SK-N-SH treated with all-trans-retinoic acid at 6 μM for 48 hours (cell line): ENCODE data around the gene NTSR1.
A peak's percentile ranks its signal among the peaks of the same experiment; 100 is the strongest.

Experiments
- ATAC-seq: fragments of 200-7000 bp; cut with Tn5 transposase; 3 replicates; pipeline ENCODE4 v1.9.1; 2020; ENCODE audit warnings: mild to moderate bottlenecking, moderate library complexity
- BACH2 ChIP-seq: fragments of 250-450 bp; sonication (Bioruptor Pico); IDR thresholded peaks from 2 replicates; pipeline ENCODE4 v1.9.0; 2021; ENCODE audit warnings: mild to moderate bottlenecking, borderline replicate concordance
- CSDC2 ChIP-seq: fragments of 250-450 bp; sonication (Bioruptor Pico); IDR thresholded peaks from 2 replicates; pipeline ENCODE4 v1.5.0; 2020; ENCODE audit warnings: mild to moderate bottlenecking, moderate library complexity
- ESRRG ChIP-seq: fragments of 250-450 bp; sonication (Bioruptor Pico); IDR thresholded peaks from 2 replicates; pipeline ENCODE4 v1.6.1; 2021; ENCODE audit warnings: mild to moderate bottlenecking
- GLIS3 ChIP-seq: fragments of 250-450 bp; sonication (Bioruptor Pico); IDR thresholded peaks from 2 replicates; pipeline ENCODE4 v1.5.0; 2020; ENCODE audit warnings: mild to moderate bottlenecking, moderate library complexity
- ISL1 ChIP-seq: fragments of 250-450 bp; sonication (Bioruptor Pico); IDR thresholded peaks from 2 replicates; pipeline ENCODE4 v2.1.2; 2022; ENCODE audit warnings: mild to moderate bottlenecking, moderate library complexity
- OSR1 ChIP-seq: fragments of 250-450 bp; sonication (Bioruptor Pico); IDR thresholded peaks from 2 replicates; pipeline ENCODE4 v1.8.0; 2022; ENCODE audit warnings: moderate library complexity, mild to moderate bottlenecking, inconsistent platforms
- PPARA ChIP-seq: fragments of 250-450 bp; sonication (Bioruptor Pico); IDR thresholded peaks from 2 replicates; pipeline ENCODE4 v1.5.0; 2020; ENCODE audit warnings: mild to moderate bottlenecking, borderline replicate concordance
- RARB ChIP-seq: fragments of 250-450 bp; sonication (Bioruptor Pico); IDR thresholded peaks from 2 replicates; pipeline ENCODE4 v1.8.0; 2021; ENCODE audit warnings: mild to moderate bottlenecking, moderate library complexity
- SNAI2 ChIP-seq: fragments of 250-450 bp; sonication (Bioruptor Pico); IDR thresholded peaks from 2 replicates; pipeline ENCODE4 v1.5.0; 2020; ENCODE audit warnings: mild to moderate bottlenecking, moderate library complexity
- TCF4 ChIP-seq: fragments of 250-450 bp; sonication (Bioruptor Pico); IDR thresholded peaks from 2 replicates; pipeline ENCODE4 v1.8.0; 2021; ENCODE audit warnings: mild to moderate bottlenecking, moderate library complexity, borderline replicate concordance
- TOX ChIP-seq: fragments of 250-450 bp; sonication (Bioruptor Pico); IDR thresholded peaks from 2 replicates; pipeline ENCODE4 v1.8.0; 2021; ENCODE audit warnings: mild to moderate bottlenecking, moderate library complexity, borderline replicate concordance
- ZC3H10 ChIP-seq: fragments of 250-450 bp; sonication (Bioruptor Pico); IDR thresholded peaks from 2 replicates; pipeline ENCODE4 v1.5.1; 2021; ENCODE audit warnings: mild to moderate bottlenecking, moderate library complexity
- ZFP3 ChIP-seq: fragments of 250-450 bp; sonication (Bioruptor Pico); IDR thresholded peaks from 2 replicates; pipeline ENCODE4 v1.5.0; 2020; ENCODE audit warnings: mild to moderate bottlenecking, moderate library complexity
- ZFP30 ChIP-seq: fragments of 450-650 bp; formaldehyde crosslinking; IDR thresholded peaks from 2 replicates; pipeline ENCODE4 v1.5.0; 2022; ENCODE audit warnings: mild to moderate bottlenecking, moderate library complexity
- ZNF565 ChIP-seq: fragments of 450-650 bp; formaldehyde crosslinking; conservative IDR thresholded peaks from 2 replicates; pipeline ENCODE4 v1.5.0; 2020; ENCODE audit warnings: low read depth, mild to moderate bottlenecking, moderate library complexity
- ZNF70 ChIP-seq: fragments of 450-650 bp; formaldehyde crosslinking; IDR thresholded peaks from 2 replicates; pipeline ENCODE4 v1.5.0; 2020; ENCODE audit warnings: mild to moderate bottlenecking, moderate library complexity
- ZNF8 ChIP-seq: fragments of 450-650 bp; formaldehyde crosslinking; IDR thresholded peaks from 2 replicates; pipeline ENCODE4 v1.5.0; 2020; ENCODE audit warnings: mild to moderate bottlenecking, moderate library complexity
- TF ChIP-seq, protein P1 (sequence below): fragments of 250-450 bp; sonication (Bioruptor Pico); IDR thresholded peaks from 2 replicates; pipeline ENCODE4 v1.5.1; 2021; ENCODE audit warnings: mild to moderate bottlenecking, moderate library complexity
- TF ChIP-seq, protein P2 (sequence below): fragments of 250-450 bp; sonication (Bioruptor Pico); IDR thresholded peaks from 2 replicates; pipeline ENCODE4 v1.5.0; 2020; ENCODE audit warnings: mild to moderate bottlenecking, moderate library complexity
- TF ChIP-seq, protein P3 (sequence below): fragments of 250-450 bp; sonication (Bioruptor Pico); IDR thresholded peaks from 2 replicates; pipeline ENCODE4 v1.5.1; 2020; ENCODE audit warnings: low read depth, mild to moderate bottlenecking, moderate library complexity

NTSR1 gene

DNA sequence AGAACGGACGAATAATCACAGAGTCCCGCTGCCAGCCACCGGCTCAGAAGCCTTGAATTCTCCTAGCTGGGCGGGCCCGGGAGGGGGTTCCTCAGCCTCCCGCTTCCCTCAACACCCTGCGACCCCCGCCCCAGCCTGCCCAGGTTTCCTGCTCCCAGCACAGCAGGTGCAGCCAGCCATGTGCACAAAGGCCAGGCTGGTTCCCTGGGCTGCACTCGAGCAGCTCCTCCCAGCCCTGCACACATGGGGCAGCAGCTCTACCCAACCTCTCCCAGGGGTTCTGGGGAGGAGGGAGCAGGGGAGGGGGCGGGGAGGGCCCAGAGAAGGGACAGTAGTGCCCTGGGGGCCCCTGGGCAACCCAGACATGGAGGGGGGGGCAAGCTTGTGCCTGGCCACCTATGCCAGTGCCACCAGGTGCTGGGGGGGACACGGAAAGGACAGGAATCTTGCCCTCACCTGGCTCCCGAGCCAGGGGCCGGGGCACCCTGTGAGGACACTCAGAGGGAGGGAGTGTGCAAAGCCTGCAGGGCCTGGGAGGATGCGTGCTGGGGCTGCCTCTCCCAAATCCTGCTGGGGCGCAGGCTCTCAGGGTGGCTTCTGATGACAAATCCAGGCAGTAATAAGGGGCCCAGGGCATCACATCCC, 1.2 kb upstream of the NTSR1 start:
- ATAC-seq = no peak
- TF ChIP-seq, protein P1, sequence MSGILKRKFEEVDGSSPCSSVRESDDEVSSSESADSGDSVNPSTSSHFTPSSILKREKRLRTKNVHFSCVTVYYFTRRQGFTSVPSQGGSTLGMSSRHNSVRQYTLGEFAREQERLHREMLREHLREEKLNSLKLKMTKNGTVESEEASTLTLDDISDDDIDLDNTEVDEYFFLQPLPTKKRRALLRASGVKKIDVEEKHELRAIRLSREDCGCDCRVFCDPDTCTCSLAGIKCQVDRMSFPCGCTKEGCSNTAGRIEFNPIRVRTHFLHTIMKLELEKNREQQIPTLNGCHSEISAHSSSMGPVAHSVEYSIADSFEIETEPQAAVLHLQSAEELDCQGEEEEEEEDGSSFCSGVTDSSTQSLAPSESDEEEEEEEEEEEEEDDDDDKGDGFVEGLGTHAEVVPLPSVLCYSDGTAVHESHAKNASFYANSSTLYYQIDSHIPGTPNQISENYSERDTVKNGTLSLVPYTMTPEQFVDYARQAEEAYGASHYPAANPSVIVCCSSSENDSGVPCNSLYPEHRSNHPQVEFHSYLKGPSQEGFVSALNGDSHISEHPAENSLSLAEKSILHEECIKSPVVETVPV (CRISPR knock-in tag) = no peak
- TF ChIP-seq, protein P2, sequence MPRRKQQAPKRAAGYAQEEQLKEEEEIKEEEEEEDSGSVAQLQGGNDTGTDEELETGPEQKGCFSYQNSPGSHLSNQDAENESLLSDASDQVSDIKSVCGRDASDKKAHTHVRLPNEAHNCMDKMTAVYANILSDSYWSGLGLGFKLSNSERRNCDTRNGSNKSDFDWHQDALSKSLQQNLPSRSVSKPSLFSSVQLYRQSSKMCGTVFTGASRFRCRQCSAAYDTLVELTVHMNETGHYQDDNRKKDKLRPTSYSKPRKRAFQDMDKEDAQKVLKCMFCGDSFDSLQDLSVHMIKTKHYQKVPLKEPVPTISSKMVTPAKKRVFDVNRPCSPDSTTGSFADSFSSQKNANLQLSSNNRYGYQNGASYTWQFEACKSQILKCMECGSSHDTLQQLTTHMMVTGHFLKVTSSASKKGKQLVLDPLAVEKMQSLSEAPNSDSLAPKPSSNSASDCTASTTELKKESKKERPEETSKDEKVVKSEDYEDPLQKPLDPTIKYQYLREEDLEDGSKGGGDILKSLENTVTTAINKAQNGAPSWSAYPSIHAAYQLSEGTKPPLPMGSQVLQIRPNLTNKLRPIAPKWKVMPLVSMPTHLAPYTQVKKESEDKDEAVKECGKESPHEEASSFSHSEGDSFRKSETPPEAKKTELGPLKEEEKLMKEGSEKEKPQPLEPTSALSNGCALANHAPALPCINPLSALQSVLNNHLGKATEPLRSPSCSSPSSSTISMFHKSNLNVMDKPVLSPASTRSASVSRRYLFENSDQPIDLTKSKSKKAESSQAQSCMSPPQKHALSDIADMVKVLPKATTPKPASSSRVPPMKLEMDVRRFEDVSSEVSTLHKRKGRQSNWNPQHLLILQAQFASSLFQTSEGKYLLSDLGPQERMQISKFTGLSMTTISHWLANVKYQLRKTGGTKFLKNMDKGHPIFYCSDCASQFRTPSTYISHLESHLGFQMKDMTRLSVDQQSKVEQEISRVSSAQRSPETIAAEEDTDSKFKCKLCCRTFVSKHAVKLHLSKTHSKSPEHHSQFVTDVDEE = no peak
- TF ChIP-seq SNAI2 (CRISPR knock-in tag) (no peak), ZNF70 (no peak), PPARA (CRISPR knock-in tag) (no peak)
- TF ChIP-seq, all 23 proteins: peak for 0

DNA sequence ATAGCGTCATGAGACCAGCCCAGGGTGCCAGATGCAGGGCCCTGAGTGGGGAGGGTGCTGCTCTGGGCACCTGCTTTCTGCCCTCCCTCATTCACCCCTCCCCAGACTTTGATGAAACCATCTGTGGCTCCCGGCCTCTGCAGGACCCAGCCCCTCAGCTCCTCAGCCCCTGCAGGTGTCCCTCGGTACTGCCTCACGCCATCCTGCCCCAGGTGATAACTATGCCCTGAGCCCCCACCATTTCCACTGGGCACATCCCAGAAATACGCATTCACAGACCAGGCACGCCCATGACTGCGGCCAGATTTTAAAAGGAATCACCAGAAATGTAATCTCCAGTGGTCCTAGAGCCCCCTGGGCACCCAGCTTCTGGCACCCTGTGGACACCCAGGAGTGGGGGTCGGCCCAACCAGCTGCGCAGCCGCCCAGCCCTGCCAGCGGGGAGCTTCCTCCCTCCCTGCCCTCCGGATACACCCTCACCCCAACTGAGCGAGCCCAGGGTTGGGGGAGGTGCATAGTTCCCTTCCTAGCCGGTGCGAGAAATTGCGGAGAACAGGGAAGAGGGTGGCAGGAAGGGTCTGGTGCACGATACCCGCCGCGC, 615 bp upstream of the NTSR1 start:
- no peak for TF ChIP-seq CSDC2 (CRISPR knock-in tag)
- no peak for TF ChIP-seq ZFP3 (CRISPR knock-in tag)
- TF ChIP-seq, protein P2 = no peak
- TF ChIP-seq, protein P1 (CRISPR knock-in tag) = no peak
- no peak for TF ChIP-seq PPARA (CRISPR knock-in tag)
- no peak for TF ChIP-seq ZNF565 (CRISPR knock-in tag)
- no peak for TF ChIP-seq ZNF8 (CRISPR knock-in tag)
- no peak for TF ChIP-seq ZNF70
- TF ChIP-seq RARB = no peak
- TF ChIP-seq TOX (CRISPR knock-in tag) = no peak
- no peak for TF ChIP-seq ISL1
- no peak for TF ChIP-seq ESRRG (CRISPR knock-in tag)
- TF ChIP-seq BACH2 (CRISPR knock-in tag) = no peak
- TF ChIP-seq ZC3H10 (CRISPR knock-in tag) = no peak
- ATAC-seq = no peak

DNA sequence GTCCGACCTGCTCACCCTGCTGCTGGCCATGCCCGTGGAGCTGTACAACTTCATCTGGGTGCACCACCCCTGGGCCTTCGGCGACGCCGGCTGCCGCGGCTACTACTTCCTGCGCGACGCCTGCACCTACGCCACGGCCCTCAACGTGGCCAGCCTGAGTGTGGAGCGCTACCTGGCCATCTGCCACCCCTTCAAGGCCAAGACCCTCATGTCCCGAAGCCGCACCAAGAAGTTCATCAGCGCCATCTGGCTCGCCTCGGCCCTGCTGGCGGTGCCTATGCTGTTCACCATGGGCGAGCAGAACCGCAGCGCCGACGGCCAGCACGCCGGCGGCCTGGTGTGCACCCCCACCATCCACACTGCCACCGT, 885 bp downstream of the NTSR1 start:
- 0 out of 3 replicates have a peak, but pooled peaks have one; percentile 6 for ATAC-seq
- TF ChIP-seq GLIS3 (CRISPR knock-in tag) (no peak), RARB (no peak), SNAI2 (CRISPR knock-in tag) (no peak), TCF4 (CRISPR knock-in tag) (no peak), ZNF70 (no peak), OSR1 (CRISPR knock-in tag) (no peak), ZFP30 (CRISPR knock-in tag) (no peak), CSDC2 (CRISPR knock-in tag) (no peak), ESRRG (CRISPR knock-in tag) (no peak), ZC3H10 (CRISPR knock-in tag) (no peak)
- TF ChIP-seq, protein P1 (CRISPR knock-in tag) = no peak
- TF ChIP-seq, protein P3, sequence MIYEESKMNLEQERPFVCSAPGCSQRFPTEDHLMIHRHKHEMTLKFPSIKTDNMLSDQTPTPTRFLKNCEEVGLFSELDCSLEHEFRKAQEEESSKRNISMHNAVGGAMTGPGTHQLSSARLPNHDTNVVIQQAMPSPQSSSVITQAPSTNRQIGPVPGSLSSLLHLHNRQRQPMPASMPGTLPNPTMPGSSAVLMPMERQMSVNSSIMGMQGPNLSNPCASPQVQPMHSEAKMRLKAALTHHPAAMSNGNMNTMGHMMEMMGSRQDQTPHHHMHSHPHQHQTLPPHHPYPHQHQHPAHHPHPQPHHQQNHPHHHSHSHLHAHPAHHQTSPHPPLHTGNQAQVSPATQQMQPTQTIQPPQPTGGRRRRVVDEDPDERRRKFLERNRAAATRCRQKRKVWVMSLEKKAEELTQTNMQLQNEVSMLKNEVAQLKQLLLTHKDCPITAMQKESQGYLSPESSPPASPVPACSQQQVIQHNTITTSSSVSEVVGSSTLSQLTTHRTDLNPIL (CRISPR knock-in tag) = no peak
- TF ChIP-seq, protein P2 = no peak
